Left lung (tissue), 10 donors: ENCODE results near the gene RILP. TPM values are rescaled to one million over a fixed set of nuclear protein-coding genes. Genes with fewer than 3 reads are reported as not detected.

Source experiments
- ATAC-seq: fragments of 200-7000 bp; cut with Tn5 transposase; one replicate; pipeline ENCODE4 v1.9.1; 2020; ENCODE audit warnings: moderate library complexity
- DNase-seq, 4 donors: peaks; one replicate each; pipeline ENCODE4 v3.0.0-alpha.2; 2013 to 2020
- H3K27ac ChIP-seq, 2 donors: fragments of 200-600 bp; sonication (generic) in 1 of 2; one replicate each; pipeline versions ENCODE4 v1.5.0 to v1.8.0; 2020 to 2021
- H3K27me3 ChIP-seq, 2 donors: fragments of 200-600 bp; sonication (generic) in 1 of 2; one replicate each; pipeline versions ENCODE4 v1.5.0 to v1.8.0; 2020 to 2021
- H3K36me3 ChIP-seq, 2 donors: fragments of 200-600 bp; sonication (generic) in 1 of 2; one replicate each; pipeline versions ENCODE4 v1.5.0 to v1.8.0; 2020 to 2021
- H3K4me1 ChIP-seq, 2 donors: fragments of 200-600 bp; one replicate each; pipeline ENCODE4 v1.8.0; 2021
- H3K4me3 ChIP-seq, 2 donors: fragments of 200-600 bp; sonication (generic) in 1 of 2; one replicate each; pipeline versions ENCODE4 v1.5.0 to v1.8.0; 2020 to 2021; ENCODE audit warnings: mild to moderate bottlenecking in 1 of 2
- H3K9me3 ChIP-seq, 2 donors: fragments of 200-600 bp; sonication (generic) in 1 of 2; one replicate each; pipeline versions ENCODE4 v1.5.0 to v1.8.0; 2020 to 2021
- intact Hi-C, 2 donors: fragments of 100-400 bp; cut with DNase I; formaldehyde crosslinking; loops; one replicate each; pipeline versions ENCODE4 v1.11.2 to v1.14.2; 2022
- polyA plus RNA-seq, 6 donors: library from polyadenylated mRNA; unstranded; fragments of 120-200 nt; gene quantifications; one replicate each; pipeline ENCODE4 v1.2.1, GENCODE V29; 2013; ENCODE audit not compliant: insufficient read length in 6 of 6
- total RNA-seq, 2 donors: library from RNA; stranded (reverse); fragmentation: NEBNext Ultra II Directional; extraction: Animal tissue kit (Norgen Biotek cat#: 25700); gene quantifications; one replicate each; pipeline ENCODE4 v1.2.1, GENCODE V29; 2021
- TF ChIP-seq, protein P1 (sequence below), 2 donors: fragments of 200-600 bp; sonication (generic) in 1 of 2; IDR thresholded peaks; one replicate each; pipeline versions ENCODE4 v1.5.0 to v1.8.0; 2021; ENCODE audit warnings: antibody characterized with exemption in 2 of 2
- donor health status: DM: no; HTN: yes; CAD: no.
- donor health status: DM: no; HTN: no; CAD: no.

Gene RILP
- total and polyA plus RNA-seq, 8 donors, result 6.3 to 34.7 (median 7.7) TPM

DNA sequence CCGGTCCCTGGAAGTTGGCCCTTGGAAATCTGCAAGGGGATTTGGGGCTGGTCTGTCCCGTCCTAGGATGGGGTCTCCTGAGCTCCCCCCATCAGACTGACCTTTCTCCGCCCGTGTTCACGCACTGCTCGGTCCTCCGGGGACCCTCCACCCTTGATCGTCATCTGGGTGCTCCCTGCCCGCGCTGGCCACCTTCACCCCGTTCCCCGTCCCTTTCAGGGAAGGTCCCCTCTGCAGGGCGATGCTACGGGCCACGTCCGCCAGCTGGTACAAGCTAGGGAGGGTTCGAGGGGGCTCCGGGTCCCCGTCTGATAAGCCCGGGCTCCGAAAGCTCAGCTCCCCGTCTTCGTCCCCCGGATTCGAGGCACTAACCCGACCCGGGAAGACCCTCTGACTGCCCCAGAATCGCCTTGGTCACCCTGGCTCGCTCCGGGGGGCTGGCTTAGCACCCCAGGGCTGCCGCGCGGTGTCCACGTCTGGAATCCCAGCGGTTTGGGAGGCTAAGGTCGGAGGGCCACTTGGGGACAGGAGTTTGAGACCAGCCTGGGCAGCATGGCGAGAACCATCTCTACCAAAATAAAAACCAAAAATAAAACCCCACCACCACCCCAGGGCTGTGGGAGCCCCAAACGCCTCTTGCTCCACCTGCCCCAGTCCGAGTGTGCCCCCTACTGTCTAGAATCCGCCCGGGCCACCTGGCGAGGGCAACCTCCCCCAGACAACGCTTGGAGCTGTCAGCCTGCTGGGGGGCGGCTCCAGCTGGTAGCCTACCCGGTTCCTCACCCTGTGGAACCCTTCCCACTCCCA lies 20.0 kb downstream of the RILP start:
- peaks cover 26 to 60% of the 10 kb centered on the region in 2 donors for H3K4me1 ChIP-seq
- H3K4me3 ChIP-seq, result peak overlapping the region; percentile 78 to 94
- no peaks in the 10 kb centered on the region for H3K27me3 ChIP-seq
- TF ChIP-seq, protein P1, sequence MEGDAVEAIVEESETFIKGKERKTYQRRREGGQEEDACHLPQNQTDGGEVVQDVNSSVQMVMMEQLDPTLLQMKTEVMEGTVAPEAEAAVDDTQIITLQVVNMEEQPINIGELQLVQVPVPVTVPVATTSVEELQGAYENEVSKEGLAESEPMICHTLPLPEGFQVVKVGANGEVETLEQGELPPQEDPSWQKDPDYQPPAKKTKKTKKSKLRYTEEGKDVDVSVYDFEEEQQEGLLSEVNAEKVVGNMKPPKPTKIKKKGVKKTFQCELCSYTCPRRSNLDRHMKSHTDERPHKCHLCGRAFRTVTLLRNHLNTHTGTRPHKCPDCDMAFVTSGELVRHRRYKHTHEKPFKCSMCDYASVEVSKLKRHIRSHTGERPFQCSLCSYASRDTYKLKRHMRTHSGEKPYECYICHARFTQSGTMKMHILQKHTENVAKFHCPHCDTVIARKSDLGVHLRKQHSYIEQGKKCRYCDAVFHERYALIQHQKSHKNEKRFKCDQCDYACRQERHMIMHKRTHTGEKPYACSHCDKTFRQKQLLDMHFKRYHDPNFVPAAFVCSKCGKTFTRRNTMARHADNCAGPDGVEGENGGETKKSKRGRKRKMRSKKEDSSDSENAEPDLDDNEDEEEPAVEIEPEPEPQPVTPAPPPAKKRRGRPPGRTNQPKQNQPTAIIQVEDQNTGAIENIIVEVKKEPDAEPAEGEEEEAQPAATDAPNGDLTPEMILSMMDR (IDR thresholded peaks at IDR 0.05), result peak; percentile 65 to 72
- ATAC-seq (peak; percentile 54), DNase-seq (peak in 3 of 4 donors; percentile 57 to 95 (median 89))
- H3K27ac ChIP-seq, result peak overlapping the region; percentile 95
- intact Hi-C loops, result loop anchor here (2.0 to 10.0 kb wide), 3 partner anchors 55 to 175 kb away; partner anchors contain the start of gene CRK (in 1 of the 2)
- peaks cover 0 to 14% of the 10 kb centered on the region in 2 donors for H3K36me3 ChIP-seq
- H3K9me3 ChIP-seq, result no peaks in the 10 kb centered on the region

DNA sequence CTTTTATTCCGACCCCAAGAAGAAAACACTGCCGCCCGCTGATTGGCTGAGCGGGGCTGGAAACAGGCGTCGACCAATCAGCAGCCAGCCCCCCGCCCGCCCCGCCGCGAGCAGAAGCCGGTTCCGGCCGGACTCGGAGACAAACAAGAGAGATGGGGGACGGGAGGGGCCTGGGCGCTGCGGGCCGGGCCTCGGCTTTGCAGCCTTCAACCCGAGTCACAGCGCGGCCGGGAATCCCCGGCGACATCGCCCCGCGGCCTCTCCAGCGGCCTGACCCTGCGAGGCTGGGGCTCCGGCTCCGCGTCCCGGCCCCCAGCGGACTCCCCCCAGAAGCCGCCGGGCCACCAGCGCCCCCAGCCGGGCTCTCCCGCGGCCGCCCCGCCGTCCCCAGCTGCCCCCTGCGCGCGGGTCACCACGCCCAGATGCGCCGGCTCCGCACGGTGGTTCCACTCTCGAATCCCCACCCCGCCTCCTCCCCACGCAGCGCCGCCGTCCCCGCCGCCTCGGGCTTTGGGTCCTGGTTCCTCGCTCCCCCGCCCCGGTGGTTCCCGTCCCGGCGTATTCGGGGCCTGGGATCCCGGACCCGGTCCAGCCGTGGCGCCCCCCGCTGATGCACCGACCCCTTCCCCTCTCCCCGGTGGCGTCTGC lies 20.7 kb downstream of the RILP start:
- H3K27ac ChIP-seq, result peak overlapping the region; percentile 95
- no peaks in the 10 kb centered on the region for H3K27me3 ChIP-seq
- DNase-seq (peak; percentile 92 to 96 (median 95)), ATAC-seq (peak; percentile 86)
- intact Hi-C loops, result loop anchor here (2.0 to 10.0 kb wide), 3 partner anchors 54 to 174 kb away; partner anchors contain the start of gene CRK (in 1 of the 2)
- no peaks in the 10 kb centered on the region for H3K9me3 ChIP-seq
- TF ChIP-seq, protein P1 (IDR thresholded peaks at IDR 0.05), result peak; percentile 20 to 44
- H3K4me1 ChIP-seq, result peaks cover 26 to 67% of the 10 kb centered on the region in 2 donors
- peaks cover 0 to 14% of the 10 kb centered on the region in 2 donors for H3K36me3 ChIP-seq
- H3K4me3 ChIP-seq, result peak overlapping the region; percentile 78 to 94

DNA sequence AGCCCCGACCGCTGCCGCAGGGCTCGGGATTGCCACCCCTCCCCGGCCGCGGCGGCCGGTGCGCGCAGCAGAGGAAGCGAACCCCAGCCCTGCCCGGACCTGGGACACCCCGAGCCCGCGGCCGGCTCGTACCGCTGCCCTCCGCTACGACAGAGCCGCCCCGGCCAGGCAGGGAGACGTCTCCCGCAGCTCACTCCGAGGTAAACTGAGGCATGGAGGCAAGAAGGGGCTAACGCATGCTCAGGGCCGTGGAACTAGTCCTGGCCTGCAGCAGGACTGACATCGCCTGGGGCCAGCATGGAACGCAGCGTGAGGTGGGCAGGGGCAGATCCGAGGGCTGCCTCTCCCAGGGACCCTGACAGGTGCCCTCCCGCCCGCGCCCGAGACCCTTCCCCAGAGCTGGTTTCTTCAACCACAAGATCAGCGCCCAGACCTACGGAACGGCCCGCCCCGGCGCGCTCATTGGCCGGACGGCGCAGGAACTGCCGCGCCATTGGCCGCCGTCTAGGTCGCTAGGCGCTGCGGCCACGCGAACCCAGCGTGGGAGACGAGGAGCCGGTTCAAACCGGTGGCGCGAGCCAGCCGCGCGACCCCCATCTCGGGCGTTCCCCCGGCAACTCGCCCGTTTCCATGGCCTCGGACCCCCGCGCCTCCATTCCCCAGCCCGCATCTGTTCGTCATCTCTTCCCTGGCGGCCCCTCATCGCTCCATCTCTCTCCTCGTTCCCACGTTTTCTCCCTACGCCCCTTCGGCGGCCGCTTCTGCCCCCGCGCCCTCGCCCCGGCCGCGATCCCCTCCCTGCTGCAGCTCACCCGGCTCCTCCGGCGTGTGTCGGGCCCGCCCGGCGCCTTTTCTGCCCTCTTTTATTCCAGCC lies 21.4 kb downstream of the RILP start, which contains the start of gene SLC43A2:
SLC43A2 (minus strand) TSS at position 853 of the 874 bp plus-strand sequence. CDS start 960 bp downstream, outside the sequence.
- peaks cover 26 to 70% of the 10 kb centered on the region in 2 donors for H3K4me1 ChIP-seq
- no peaks in the 10 kb centered on the region for H3K9me3 ChIP-seq
- DNase-seq (peak; percentile 81 to 96 (median 89)), ATAC-seq (peak; percentile 86)
- TF ChIP-seq, protein P1 (IDR thresholded peaks at IDR 0.05), result no peak
- H3K4me3 ChIP-seq, result peak within 1 kb of the TSS; percentile 78 to 94
- intact Hi-C loops, result loop anchor here (2.0 to 10.0 kb wide), 3 partner anchors 53 to 173 kb away; partner anchors contain the start of gene CRK (in 1 of the 2)
- H3K27me3 ChIP-seq, result no peaks in the 10 kb centered on the region
- H3K27ac ChIP-seq, result peak within 1 kb of the TSS; percentile 95
- H3K36me3 ChIP-seq, result peaks cover 0 to 16% of the 10 kb centered on the region in 2 donors

DNA sequence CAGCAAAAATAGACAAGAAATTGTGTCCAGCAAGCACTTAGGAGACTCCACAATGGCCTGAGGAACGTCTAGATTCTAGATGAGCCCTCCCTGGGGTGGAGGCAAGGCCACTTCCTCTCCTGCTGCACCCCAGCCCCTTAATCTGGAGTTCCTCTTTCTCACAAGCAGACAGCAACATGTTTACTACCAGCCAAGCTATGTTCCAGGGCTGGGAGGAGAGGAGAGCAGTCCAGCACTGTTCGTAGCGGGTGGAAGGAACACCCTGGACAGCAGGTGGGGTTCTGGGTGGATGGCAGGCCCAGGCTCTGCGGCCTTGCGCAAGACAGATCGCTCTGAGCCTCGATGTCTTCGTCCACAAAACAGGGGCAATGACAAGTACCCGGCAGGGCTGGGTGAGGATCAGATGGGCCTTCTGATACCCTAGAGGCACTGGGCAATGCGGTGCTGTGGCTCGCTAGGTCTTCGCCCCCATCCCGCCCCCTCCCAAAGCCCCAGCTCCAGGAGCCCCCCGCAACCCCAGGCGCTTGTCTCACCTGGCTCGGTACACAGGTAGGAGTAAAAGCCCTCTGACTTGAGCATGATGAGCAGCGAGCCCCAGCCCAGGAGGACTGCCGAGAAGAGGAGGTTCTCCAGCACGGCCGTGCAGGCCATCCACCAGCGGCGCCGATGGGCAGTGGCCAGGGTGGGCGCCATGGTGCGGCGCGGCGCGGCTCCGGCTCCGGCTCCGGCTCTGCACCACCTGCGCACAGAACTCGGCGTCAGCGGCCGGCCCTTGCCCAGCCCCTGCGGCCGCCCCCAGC lies 22.3 kb downstream of the RILP start:
- H3K4me1 ChIP-seq, result peaks cover 26 to 70% of the 10 kb centered on the region in 2 donors
- H3K36me3 ChIP-seq, result peaks cover 0 to 24% of the 10 kb centered on the region in 2 donors
- TF ChIP-seq, protein P1 (IDR thresholded peaks at IDR 0.05), result no peak
- DNase-seq, result peak in 1 of 4 donors; percentile 89
- no peaks in the 10 kb centered on the region for H3K27me3 ChIP-seq
- H3K9me3 ChIP-seq, result no peaks in the 10 kb centered on the region
- peak; percentile 2 for ATAC-seq
- intact Hi-C loops, result loop anchor here in 1 of 2 donors (10.0 kb wide), 2 partner anchors 53 to 173 kb away; partner anchors contain the start of gene CRK
- peak overlapping the region; percentile 95 for H3K27ac ChIP-seq
- peak overlapping the region; percentile 78 to 94 for H3K4me3 ChIP-seq
